ENCODE data around the gene ADAM12. TPM values are rescaled to one million over a fixed set of nuclear protein-coding genes. Genes with fewer than 3 reads are reported as not detected.

The ADAM12 gene
- total RNA-seq, 1 experiment from 2014 or later, result not detected

DNA sequence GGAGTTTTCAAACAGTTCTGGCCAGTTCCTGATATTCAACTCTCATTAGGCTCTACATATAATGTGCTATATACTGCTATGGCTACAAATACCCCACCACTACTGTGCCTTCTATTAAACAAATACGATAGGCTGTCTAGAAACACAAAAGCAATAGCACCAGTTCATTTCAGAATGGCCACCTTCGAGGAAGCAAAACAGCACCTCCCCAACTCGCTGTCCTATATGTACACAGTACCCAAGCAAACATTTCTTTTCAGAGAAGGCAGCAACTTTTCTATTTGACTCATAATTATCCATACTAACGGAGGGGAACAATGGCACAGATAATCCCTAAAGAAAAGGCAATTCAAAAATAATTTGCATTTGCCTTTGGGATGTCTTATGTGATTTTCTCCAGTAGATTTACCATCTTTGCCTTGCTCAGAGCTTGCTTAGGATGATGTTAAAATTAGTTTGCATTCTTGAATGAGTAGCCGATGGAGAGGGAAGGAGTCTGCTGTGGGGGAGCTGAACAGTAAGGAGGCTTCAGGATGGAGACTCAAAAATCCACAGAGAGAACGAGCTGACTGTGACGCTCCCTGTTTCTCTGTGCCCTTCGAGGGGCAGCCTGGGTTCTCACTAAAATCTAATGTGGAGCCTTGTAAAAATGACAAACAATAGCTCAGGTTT, 273.3 kb downstream of the ADAM12 start:
- Histone ChIP-seq H2AFZ (ENCODE audit: low read depth, low read length, poor library complexity, severe bottlenecking) (no peak overlapping the region), H3K9me3 (ENCODE audit: control insufficient read depth in 1 of 2, insufficient read depth in 1 of 2, low read depth in 1 of 2, low read length in 2 of 2) (no peaks in the 10 kb centered on the region), H3K4me1 (ENCODE audit: control insufficient read depth in 1 of 2, insufficient read depth in 2 of 2, low read length in 2 of 2) (peaks cover 0 to 5% of the 10 kb centered on the region in 2 experiments; a peak in 1 of 4 replicates), H3K79me2 (ENCODE audit: insufficient read depth, low read length) (no peaks in the 10 kb centered on the region), H3K36me3 (ENCODE audit: control insufficient read depth in 1 of 2, insufficient read depth in 2 of 2, low read length in 2 of 2) (no peaks in the 10 kb centered on the region), H3K9ac (ENCODE audit: low read length) (no peak overlapping the region), H3K4me2 (ENCODE audit: low read length) (no peak overlapping the region), H3K9me2 (ENCODE audit: insufficient read depth) (no peaks in the 10 kb centered on the region), H3K27ac (ENCODE audit: low read depth, low read length) (no peak overlapping the region), H4K20me1 (ENCODE audit: insufficient read depth) (no peaks in the 10 kb centered on the region), H3K27me3 (ENCODE audit: insufficient read depth, low read length) (peaks cover 24% of the 10 kb centered on the region), H3K4me3 (replicated peaks in 1 of 2; ENCODE audit: low read depth in 1 of 2, low read length in 2 of 2) (no peak overlapping the region)
- intact Hi-C loops (cut with micrococcal nuclease), result no loop called here
- POLR2A ChIA-PET, result no interaction called here
- no TSS peak for BruUV-seq (replicated peaks)
- ATAC-seq (no peak), DNase-seq (ENCODE audit: low read depth, low spot score) (no peak)
- CTCF ChIA-PET, result no interaction called here
- RAD21 ChIA-PET (ENCODE audit: low non-redundant PET in 1 of 2, low total read pairs in 2 of 2, uncharacterized antibody in 2 of 2, unreplicated experiment in 2 of 2), result no interaction called here
- TF ChIP-seq, protein P1, sequence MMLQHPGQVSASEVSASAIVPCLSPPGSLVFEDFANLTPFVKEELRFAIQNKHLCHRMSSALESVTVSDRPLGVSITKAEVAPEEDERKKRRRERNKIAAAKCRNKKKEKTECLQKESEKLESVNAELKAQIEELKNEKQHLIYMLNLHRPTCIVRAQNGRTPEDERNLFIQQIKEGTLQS (IDR thresholded peaks at IDR 0.05), result no peak
- TF ChIP-seq, protein P2, sequence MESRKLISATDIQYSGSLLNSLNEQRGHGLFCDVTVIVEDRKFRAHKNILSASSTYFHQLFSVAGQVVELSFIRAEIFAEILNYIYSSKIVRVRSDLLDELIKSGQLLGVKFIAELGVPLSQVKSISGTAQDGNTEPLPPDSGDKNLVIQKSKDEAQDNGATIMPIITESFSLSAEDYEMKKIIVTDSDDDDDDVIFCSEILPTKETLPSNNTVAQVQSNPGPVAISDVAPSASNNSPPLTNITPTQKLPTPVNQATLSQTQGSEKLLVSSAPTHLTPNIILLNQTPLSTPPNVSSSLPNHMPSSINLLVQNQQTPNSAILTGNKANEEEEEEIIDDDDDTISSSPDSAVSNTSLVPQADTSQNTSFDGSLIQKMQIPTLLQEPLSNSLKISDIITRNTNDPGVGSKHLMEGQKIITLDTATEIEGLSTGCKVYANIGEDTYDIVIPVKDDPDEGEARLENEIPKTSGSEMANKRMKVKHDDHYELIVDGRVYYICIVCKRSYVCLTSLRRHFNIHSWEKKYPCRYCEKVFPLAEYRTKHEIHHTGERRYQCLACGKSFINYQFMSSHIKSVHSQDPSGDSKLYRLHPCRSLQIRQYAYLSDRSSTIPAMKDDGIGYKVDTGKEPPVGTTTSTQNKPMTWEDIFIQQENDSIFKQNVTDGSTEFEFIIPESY (IDR thresholded peaks at IDR 0.05; ENCODE audit: extremely low read depth, insufficient replicate concordance, low read length), result no peak
- TF ChIP-seq EGR1 (IDR thresholded peaks at IDR 0.05; ENCODE audit: low read depth) (no peak), SRF (IDR thresholded peaks at IDR 0.05; ENCODE audit: low read depth) (no peak), JUND (IDR thresholded peaks at IDR 0.05) (no peak), CBX3 (IDR thresholded peaks at IDR 0.05; ENCODE audit: low read depth) (no peak), POLR2A (IDR thresholded peaks at IDR 0.05; ENCODE audit: borderline replicate concordance, extremely low read depth, insufficient read depth, insufficient read length) (no peak), POLR2AphosphoS5 (IDR thresholded peaks at IDR 0.05; ENCODE audit: low read depth, low read length) (no peak), ZNF274 (IDR thresholded peaks at IDR 0.05; ENCODE audit: low read depth, low read length) (no peak), ELF1 (IDR thresholded peaks at IDR 0.05; ENCODE audit: borderline replicate concordance, low read depth) (no peak), YY1 (IDR thresholded peaks at IDR 0.05; ENCODE audit: extremely low read depth, insufficient replicate concordance, low read depth, low read length) (no peak), SP1 (IDR thresholded peaks at IDR 0.05; ENCODE audit: low read depth) (no peak), EZH2phosphoT487 (IDR thresholded peaks at IDR 0.05; ENCODE audit: borderline replicate concordance) (no peak), CEBPB (IDR thresholded peaks at IDR 0.05; ENCODE audit: low read depth) (no peak), EZH2 (IDR thresholded peaks at IDR 0.05) (no peak), RAD21 (IDR thresholded peaks at IDR 0.05; ENCODE audit: low read depth) (no peak), FOSL1 (IDR thresholded peaks at IDR 0.05; ENCODE audit: low read depth) (no peak), TCF7L2 (IDR thresholded peaks at IDR 0.05; ENCODE audit: borderline replicate concordance, extremely low read depth, insufficient read depth, insufficient read length) (no peak)
- TF ChIP-seq, protein P3, sequence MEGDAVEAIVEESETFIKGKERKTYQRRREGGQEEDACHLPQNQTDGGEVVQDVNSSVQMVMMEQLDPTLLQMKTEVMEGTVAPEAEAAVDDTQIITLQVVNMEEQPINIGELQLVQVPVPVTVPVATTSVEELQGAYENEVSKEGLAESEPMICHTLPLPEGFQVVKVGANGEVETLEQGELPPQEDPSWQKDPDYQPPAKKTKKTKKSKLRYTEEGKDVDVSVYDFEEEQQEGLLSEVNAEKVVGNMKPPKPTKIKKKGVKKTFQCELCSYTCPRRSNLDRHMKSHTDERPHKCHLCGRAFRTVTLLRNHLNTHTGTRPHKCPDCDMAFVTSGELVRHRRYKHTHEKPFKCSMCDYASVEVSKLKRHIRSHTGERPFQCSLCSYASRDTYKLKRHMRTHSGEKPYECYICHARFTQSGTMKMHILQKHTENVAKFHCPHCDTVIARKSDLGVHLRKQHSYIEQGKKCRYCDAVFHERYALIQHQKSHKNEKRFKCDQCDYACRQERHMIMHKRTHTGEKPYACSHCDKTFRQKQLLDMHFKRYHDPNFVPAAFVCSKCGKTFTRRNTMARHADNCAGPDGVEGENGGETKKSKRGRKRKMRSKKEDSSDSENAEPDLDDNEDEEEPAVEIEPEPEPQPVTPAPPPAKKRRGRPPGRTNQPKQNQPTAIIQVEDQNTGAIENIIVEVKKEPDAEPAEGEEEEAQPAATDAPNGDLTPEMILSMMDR (IDR thresholded peaks at IDR 0.05 in 2 of 3, conservative IDR thresholded peaks at IDR 0.05 in 1 of 3; ENCODE audit: borderline replicate concordance in 1 of 3, insufficient read depth in 1 of 3, low read depth in 2 of 3, low read length in 2 of 3), result no peak
- TF ChIP-seq, protein P4, sequence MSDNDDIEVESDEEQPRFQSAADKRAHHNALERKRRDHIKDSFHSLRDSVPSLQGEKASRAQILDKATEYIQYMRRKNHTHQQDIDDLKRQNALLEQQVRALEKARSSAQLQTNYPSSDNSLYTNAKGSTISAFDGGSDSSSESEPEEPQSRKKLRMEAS (IDR thresholded peaks at IDR 0.05), result no peak
